ENCODE measurements around the gene CGA. TPM values are rescaled to one million over a fixed set of nuclear protein-coding genes. Genes with fewer than 3 reads are reported as not detected.

CGA gene
- total RNA-seq, 4 donors from 2014 or later, result not detected

DNA sequence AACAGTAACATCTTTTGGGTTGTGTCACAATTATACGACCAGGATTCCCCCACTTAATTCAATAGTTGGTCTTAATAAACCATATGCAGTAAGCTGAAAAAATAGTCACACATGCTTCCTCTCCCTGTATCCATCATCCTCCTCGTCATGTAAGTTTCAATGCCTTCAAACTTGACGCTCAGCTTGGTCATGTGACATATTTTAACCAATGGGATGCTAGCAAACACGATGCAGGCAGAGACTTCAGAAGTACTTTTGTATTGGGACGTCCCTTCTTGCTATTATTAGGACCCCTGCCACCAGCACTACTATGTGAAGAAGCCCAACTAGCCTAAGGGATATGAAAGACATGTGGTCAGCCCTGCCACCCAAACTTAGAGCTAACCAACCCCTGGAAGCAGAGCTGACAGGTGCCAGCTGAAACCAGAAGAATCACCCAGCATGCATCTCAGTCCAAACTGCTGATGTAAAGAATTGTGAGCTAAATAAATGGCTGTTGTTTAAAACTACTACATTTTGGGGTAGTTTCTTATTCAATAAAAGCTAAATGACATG is 49.3 kb downstream of the CGA start:
- Histone ChIP-seq H3K27ac (no peak overlapping the region), H3K9me3 (peaks cover 0 to 4% (median 0%) of the 10 kb centered on the region in 3 donors), H3K36me3 (no peaks in the 10 kb centered on the region), H3K4me1 (no peaks in the 10 kb centered on the region), H3K4me3 (no peak overlapping the region), H3K27me3 (no peaks in the 10 kb centered on the region)
- ATAC-seq (no peak), DNase-seq (no peak)
- TF ChIP-seq POLR2A (IDR thresholded peaks at IDR 0.05) (no peak), CTCF (IDR thresholded peaks at IDR 0.05 in 4 of 5, conservative IDR thresholded peaks at IDR 0.05 in 1 of 5) (no peak)
- intact Hi-C loops (cut with DNase I; ENCODE audit: low total_unique reads) (no loop called here), in situ Hi-C loops (cut with MboI; ENCODE audit: low sequenced_read_pairs in 4 of 4) (no loop called here)

GRCh38 chr6:87040729-87041128 is 54.2 kb downstream of the CGA start:
- Histone ChIP-seq H3K4me3 (no peak overlapping the region), H3K27me3 (no peaks in the 10 kb centered on the region), H3K27ac (no peak overlapping the region), H3K9me3 (peaks cover 0 to 4% (median 0%) of the 10 kb centered on the region in 3 donors), H3K4me1 (no peaks in the 10 kb centered on the region), H3K36me3 (no peaks in the 10 kb centered on the region)
- DNase-seq (no peak), ATAC-seq (no peak)
- intact Hi-C loops (cut with DNase I; ENCODE audit: low total_unique reads) (no loop called here), in situ Hi-C loops (cut with MboI; ENCODE audit: low sequenced_read_pairs in 4 of 4) (no loop called here)
- TF ChIP-seq POLR2A (IDR thresholded peaks at IDR 0.05) (no peak), CTCF (IDR thresholded peaks at IDR 0.05 in 4 of 5, conservative IDR thresholded peaks at IDR 0.05 in 1 of 5) (no peak)

Other genes with a start within 250 kb of the CGA start
- gene HTR1E, start 157.6 kb downstream of the CGA start, total RNA-seq, result not detected
- 10 to 100 TPM; 10.7 to 21.7 (median 11.5) TPM for gene ZNF292, start 60.5 kb upstream of the CGA start, total RNA-seq
- gene SMIM8, start 227.5 kb upstream of the CGA start, total RNA-seq, result 10 to 100 TPM in 1 of 4 donors, 1 to 10 TPM in 3; 2.8 to 17.7 (median 6.9) TPM
- not detected for gene GJB7, start 234.2 kb upstream of the CGA start, total RNA-seq
- gene C6orf163, start 249.7 kb upstream of the CGA start, total RNA-seq, result 1 to 10 TPM in 1 of 4 donors, under 1 TPM in 2, not detected in 1; 0.29 to 5.3 (median 0.40) TPM